Common myeloid progenitor, CD34-positive (primary cell): Measurements from ENCODE around the gene RAB12. TPM values are rescaled to one million over a fixed set of nuclear protein-coding genes. Genes with fewer than 3 reads are reported as not detected.

Experiments
- CTCF ChIA-PET: fragments of 350-600 bp; sonication (Branson Sonifier 250); formaldehyde crosslinking; loops from one replicate; lab custom pipeline; 2021; ENCODE audit warnings: antibody characterized with exemption; lab: Charles Lee
- POLR2A ChIA-PET: fragments of 350-600 bp; sonication (Branson Sonifier 250); formaldehyde crosslinking; loops from one replicate; lab custom pipeline; 2021; ENCODE audit warnings: antibody characterized with exemption; lab: Charles Lee
- DNase-seq, 3 donors: peaks; one replicate each; pipeline versions ENCODE4 v3.0.0 to v3.0.0-alpha.2; 2013
- H3K27ac ChIP-seq, 2 experiments: 1 replicate in 1 of 2; 2 replicates in 1 of 2; pipeline ENCODE4 v1.7.0; 2013; ENCODE audit warnings: inconsistent platforms in 2 of 2, low read length in 2 of 2, mild to moderate bottlenecking in 2 of 2, low read depth in 1 of 2, moderate library complexity in 1 of 2; ENCODE audit not compliant: severe bottlenecking in 2 of 2, insufficient read depth in 1 of 2, poor library complexity in 1 of 2
- H3K27me3 ChIP-seq, 5 experiments: replicated peaks in 2 of 5; 1 replicate in 3 of 5; 2 replicates in 2 of 5; pipeline versions ENCODE4 v1.6.1 to v1.7.0; 2013; ENCODE audit warnings: low read length in 4 of 5, mild to moderate bottlenecking in 2 of 5, moderate library complexity in 2 of 5, inconsistent platforms in 1 of 5; ENCODE audit not compliant: insufficient read depth in 5 of 5, control insufficient read depth in 4 of 5
- H3K36me3 ChIP-seq, 4 experiments: 1 replicate in 2 of 4; 2 replicates in 2 of 4; pipeline versions ENCODE4 v1.6.1 to v1.7.0; 2013; ENCODE audit warnings: low read length in 3 of 4, control low read depth in 1 of 4, mild to moderate bottlenecking in 1 of 4; ENCODE audit not compliant: control insufficient read depth in 4 of 4, insufficient read depth in 4 of 4
- H3K4me1 ChIP-seq, 4 experiments: 1 replicate in 3 of 4; 2 replicates in 1 of 4; pipeline versions ENCODE4 v1.6.1 to v1.7.1; 2013; ENCODE audit warnings: low read length in 3 of 4, mild to moderate bottlenecking in 3 of 4, control low read depth in 1 of 4, inconsistent platforms in 1 of 4, moderate library complexity in 1 of 4; ENCODE audit not compliant: control insufficient read depth in 4 of 4, insufficient read depth in 4 of 4; ENCODE audit errors: control extremely low read depth in 1 of 4
- H3K4me3 ChIP-seq, 7 experiments: 1 replicate in 4 of 7; 2 replicates in 3 of 7; pipeline versions ENCODE4 v1.5.1 to v1.7.0; 2013; ENCODE audit warnings: mild to moderate bottlenecking in 7 of 7, low read length in 6 of 7, moderate library complexity in 6 of 7, inconsistent platforms in 2 of 7, low read depth in 2 of 7, control low read depth in 1 of 7; ENCODE audit not compliant: insufficient read depth in 4 of 7, control insufficient read depth in 1 of 7; ENCODE audit errors: extremely low read depth in 1 of 7
- H3K9me3 ChIP-seq, 5 experiments: 1 replicate in 4 of 5; 2 replicates in 1 of 5; pipeline versions ENCODE4 v1.6.1 to v1.7.1; 2013; ENCODE audit warnings: low read length in 4 of 5, mild to moderate bottlenecking in 2 of 5, inconsistent platforms in 1 of 5, low read depth in 1 of 5, moderate library complexity in 1 of 5; ENCODE audit not compliant: control insufficient read depth in 4 of 5, insufficient read depth in 2 of 5; ENCODE audit errors: control extremely low read depth in 1 of 5
- WGBS: methylation state at CpG from one replicate; pipeline ENCODE4 v1.1.5; 2013; ENCODE audit not compliant: insufficient coverage; 5-methylcytosine and 5-hydroxymethylcytosine counted together
- polyA plus RNA-seq: library from polyadenylated mRNA; unstranded; fragments of 120-200 nt; gene quantifications from one replicate; pipeline ENCODE4 v1.2.1, GENCODE V29; 2013

RAB12 gene
- polyA plus RNA-seq = 22.5 TPM

- POLR2A ChIA-PET = no interaction called here
These were observed at the start of gene RAB12 for GRCh38 chr18:8608795-8609658. TSS of gene RAB12 (plus strand) at chr18:8609437. CDS start at chr18:8609440, 3 bp downstream.

DNA sequence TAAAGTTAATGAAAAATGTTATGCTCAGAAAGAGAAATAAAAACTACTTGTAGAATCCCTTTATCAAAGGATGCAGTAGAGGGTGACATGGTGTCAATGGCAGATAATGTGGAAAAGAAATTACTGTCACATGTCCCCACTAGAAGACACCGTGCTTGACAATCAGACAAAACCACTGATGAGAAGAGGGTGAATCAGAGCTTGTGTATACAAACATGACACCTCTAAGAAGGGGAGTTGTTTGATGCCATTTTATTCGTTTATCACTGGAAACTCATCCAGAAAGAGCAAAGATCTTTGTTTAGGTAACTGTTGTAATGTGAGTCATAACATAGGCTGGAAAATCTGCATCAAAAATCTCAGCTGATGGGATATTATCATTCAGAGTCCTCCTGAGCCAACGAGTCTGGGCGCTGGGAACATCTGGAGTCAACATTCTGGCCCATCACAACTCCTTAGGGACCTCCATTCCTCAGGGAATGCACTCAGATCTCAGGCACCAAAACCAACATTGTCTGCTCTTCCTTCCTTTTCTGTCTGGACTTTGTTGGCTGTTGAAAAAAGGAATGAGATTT is 49.5 kb upstream of the RAB12 start:
- ChIA-PET CTCF (no interaction called here), POLR2A (no interaction called here)
- DNase-seq = no peak
- H3K4me1 ChIP-seq = no peaks in the 10 kb centered on the region
- 84% methylated on average over 4 of the region's 4 CpGs for WGBS
- no peak overlapping the region for H3K27ac ChIP-seq
- no peak overlapping the region for H3K4me3 ChIP-seq
- no peaks in the 10 kb centered on the region for H3K9me3 ChIP-seq
- H3K27me3 ChIP-seq = no peaks in the 10 kb centered on the region
- no peaks in the 10 kb centered on the region for H3K36me3 ChIP-seq

More at GRCh38 chr18:8608795-8609658, at the start of gene RAB12:
- CTCF ChIA-PET = interaction anchor here (0.5 to 1.5 kb wide), 4 partner anchors 10 to 1337 kb away, joined by 3 to 5 read pairs (median 4); no protein-coding TSS in a partner anchor
- 3% methylated on average over 64 of the region's 95 CpGs for WGBS
- H3K9me3 ChIP-seq = no peaks in the 10 kb centered on the region
- H3K27me3 ChIP-seq = peaks cover 0 to 12% (median 2%) of the 10 kb centered on the region in 5 experiments
- DNase-seq = peak; percentile 87 to 90 (median 89)
- peaks cover 2 to 28% (median 22%) of the 10 kb centered on the region in 4 experiments for H3K4me1 ChIP-seq
- peak within 1 kb of the TSS; percentile 60 to 92 (median 84) for H3K4me3 ChIP-seq
- peak within 1 kb of the TSS; percentile 15 to 78 for H3K27ac ChIP-seq
- H3K36me3 ChIP-seq = peaks cover 0 to 7% (median 2%) of the 10 kb centered on the region in 4 experiments

- 94% methylated on average over 8 of the region's 8 CpGs for WGBS
- H3K36me3 ChIP-seq = no peaks in the 10 kb centered on the region
- POLR2A ChIA-PET = no interaction called here
- DNase-seq = no peak
- CTCF ChIA-PET = no interaction called here
- H3K27me3 ChIP-seq = no peaks in the 10 kb centered on the region
- H3K4me3 ChIP-seq = no peak overlapping the region
- H3K27ac ChIP-seq = no peak overlapping the region
- peaks cover 0 to 2% (median 0%) of the 10 kb centered on the region in 5 experiments for H3K9me3 ChIP-seq
- H3K4me1 ChIP-seq = no peaks in the 10 kb centered on the region
These were observed 47.9 kb upstream of the RAB12 start for GRCh38 chr18:8561123-8561910.

GRCh38 chr18:8562070-8562469 is 47.2 kb upstream of the RAB12 start:
- no peak overlapping the region for H3K4me3 ChIP-seq
- H3K36me3 ChIP-seq = no peaks in the 10 kb centered on the region
- no peak for DNase-seq
- 96% methylated on average over 4 of the region's 6 CpGs for WGBS
- no peaks in the 10 kb centered on the region for H3K27me3 ChIP-seq
- no peaks in the 10 kb centered on the region for H3K4me1 ChIP-seq
- H3K9me3 ChIP-seq = peaks cover 0 to 2% (median 0%) of the 10 kb centered on the region in 5 experiments
- ChIA-PET CTCF (no interaction called here), POLR2A (no interaction called here)
- H3K27ac ChIP-seq = no peak overlapping the region

GRCh38 chr18:8562919-8563318 is 46.3 kb upstream of the RAB12 start:
- H3K27ac ChIP-seq = no peak overlapping the region
- peaks cover 0 to 2% (median 0%) of the 10 kb centered on the region in 5 experiments for H3K9me3 ChIP-seq
- no peaks in the 10 kb centered on the region for H3K4me1 ChIP-seq
- H3K27me3 ChIP-seq = no peaks in the 10 kb centered on the region
- CTCF ChIA-PET = no interaction called here
- WGBS = 97% methylated on average over 3 of the region's 3 CpGs
- H3K36me3 ChIP-seq = no peaks in the 10 kb centered on the region
- DNase-seq = peak in 1 of 3 donors; percentile 3
- no peak overlapping the region for H3K4me3 ChIP-seq
- POLR2A ChIA-PET = no interaction called here

- Histone ChIP-seq H3K27me3 (no peaks in the 10 kb centered on the region), H3K27ac (no peak overlapping the region), H3K4me3 (no peak overlapping the region), H3K36me3 (no peaks in the 10 kb centered on the region), H3K4me1 (no peaks in the 10 kb centered on the region), H3K9me3 (no peaks in the 10 kb centered on the region)
- CTCF ChIA-PET = no interaction called here
- 71% methylated on average over 4 of the region's 5 CpGs for WGBS
- no peak for DNase-seq
- POLR2A ChIA-PET = no interaction called here
These were observed 37.8 kb upstream of the RAB12 start for GRCh38 chr18:8571399-8571798.
